Measurements from ENCODE around the gene SLC6A1.
"Not testable (repeated sequence)": the region's sequence is repeated elsewhere in the genome, so short reads cannot be mapped to it uniquely, and the experiment has no call there.

Gene SLC6A1

GRCh38 chr3:11071096-11071755 is 78.7 kb downstream of the SLC6A1 start:
- no peak for DNase-seq

GRCh38 chr3:11072631-11073030 is 80.1 kb downstream of the SLC6A1 start:
- DNase-seq = no peak

- DNase-seq = no peak
Measured at GRCh38 chr3:11074011-11074410, 81.5 kb downstream of the SLC6A1 start.

- DNase-seq = no peak
Measured at GRCh38 chr3:11074451-11074850, 81.9 kb downstream of the SLC6A1 start.

GRCh38 chr3:11075122-11075521 is 82.6 kb downstream of the SLC6A1 start:
- DNase-seq = not testable (repeated sequence)

GRCh38 chr3:11076711-11077110 is 84.2 kb downstream of the SLC6A1 start:
- no peak for DNase-seq

- DNase-seq = no peak
Measured at GRCh38 chr3:11077466-11077865, 84.9 kb downstream of the SLC6A1 start.

- no peak for DNase-seq
Measured at GRCh38 chr3:11078826-11079515, 86.4 kb downstream of the SLC6A1 start.

- no peak for DNase-seq
Measured at GRCh38 chr3:11080492-11080891, 87.9 kb downstream of the SLC6A1 start.

GRCh38 chr3:11084098-11084497 is 91.5 kb downstream of the SLC6A1 start:
- DNase-seq = no peak

GRCh38 chr3:11084677-11085076 is 92.1 kb downstream of the SLC6A1 start:
- DNase-seq = no peak

GRCh38 chr3:11085093-11085840 is 92.7 kb downstream of the SLC6A1 start:
- no peak for DNase-seq

- DNase-seq = no peak
Measured at GRCh38 chr3:11086856-11087255, 94.3 kb downstream of the SLC6A1 start.

GRCh38 chr3:11088066-11088465 is 95.5 kb downstream of the SLC6A1 start:
- no peak for DNase-seq

GRCh38 chr3:11088831-11089230 is 96.3 kb downstream of the SLC6A1 start:
- no peak for DNase-seq

Data from stimulated activated naive CD4-positive, alpha-beta T cell (primary cell).